Measurements from ENCODE around the gene SHFL.

SHFL gene

GRCh38 chr19:10087296-10088061 lies 1.4 kb downstream of the SHFL start:
- no peak for DNase-seq (ENCODE audit: low read depth)

- no peak for DNase-seq (ENCODE audit: low read depth)
Observed at GRCh38 chr19:10088949-10089554, 2.9 kb downstream of the SHFL start.

GRCh38 chr19:10089801-10090375 lies 3.8 kb downstream of the SHFL start:
- DNase-seq (ENCODE audit: low read depth) = no peak

- DNase-seq (ENCODE audit: low read depth) = no peak
Observed at GRCh38 chr19:10091370-10091687, 5.2 kb downstream of the SHFL start.

GRCh38 chr19:10091895-10092641 lies 6.0 kb downstream of the SHFL start:
- no peak for DNase-seq (ENCODE audit: low read depth)

GRCh38 chr19:10092648-10093294 lies 6.7 kb downstream of the SHFL start:
- DNase-seq (ENCODE audit: low read depth) = no peak

GRCh38 chr19:10093295-10094186 lies 7.4 kb downstream of the SHFL start:
- no peak for DNase-seq (ENCODE audit: low read depth)

GRCh38 chr19:10095622-10095947 lies 9.5 kb downstream of the SHFL start:
- DNase-seq (ENCODE audit: low read depth) = no peak

- DNase-seq (ENCODE audit: low read depth) = peak; percentile 81
Observed at GRCh38 chr19:10095948-10096614, 10.0 kb downstream of the SHFL start.

- DNase-seq (ENCODE audit: low read depth) = no peak
Observed at GRCh38 chr19:10096615-10096963, 10.5 kb downstream of the SHFL start.

- DNase-seq (ENCODE audit: low read depth) = no peak
Observed at GRCh38 chr19:10100163-10100785, 14.2 kb downstream of the SHFL start.

GRCh38 chr19:10102787-10103236 lies 16.7 kb downstream of the SHFL start:
- DNase-seq (ENCODE audit: low read depth) = no peak

GRCh38 chr19:10104130-10104513 lies 18.0 kb downstream of the SHFL start:
- DNase-seq (ENCODE audit: low read depth) = no peak

- DNase-seq (ENCODE audit: low read depth) = peak; percentile 52
Observed at GRCh38 chr19:10104665-10105508, 18.8 kb downstream of the SHFL start.

- peak; percentile 52 for DNase-seq (ENCODE audit: low read depth)
Observed at GRCh38 chr19:10105509-10106099, 19.5 kb downstream of the SHFL start.

- DNase-seq (ENCODE audit: low read depth) = peak; percentile 93
Observed at GRCh38 chr19:10106100-10106936, 20.2 kb downstream of the SHFL start, which contains the start of gene PPAN. TSS of gene PPAN (plus strand) at chr19:10106362. CDS start at chr19:10106395, 33 bp downstream.

- DNase-seq (ENCODE audit: low read depth) = no peak
Observed at GRCh38 chr19:10107254-10107653, 21.1 kb downstream of the SHFL start.

- no peak for DNase-seq (ENCODE audit: low read depth)
Observed at GRCh38 chr19:10107817-10108367, 21.8 kb downstream of the SHFL start.

Data from activated T-cell treated with anti-CD3 and anti-CD28 coated beads for 1 hour (primary cell).